ENCODE results near the gene DGKQ. TPM values are rescaled to one million over a fixed set of nuclear protein-coding genes. Genes with fewer than 3 reads are reported as not detected.

The DGKQ gene
- total and polyA plus RNA-seq, 4 experiments from 2014 or later: 1.9 to 29.6 (median 18.2) TPM

DNA sequence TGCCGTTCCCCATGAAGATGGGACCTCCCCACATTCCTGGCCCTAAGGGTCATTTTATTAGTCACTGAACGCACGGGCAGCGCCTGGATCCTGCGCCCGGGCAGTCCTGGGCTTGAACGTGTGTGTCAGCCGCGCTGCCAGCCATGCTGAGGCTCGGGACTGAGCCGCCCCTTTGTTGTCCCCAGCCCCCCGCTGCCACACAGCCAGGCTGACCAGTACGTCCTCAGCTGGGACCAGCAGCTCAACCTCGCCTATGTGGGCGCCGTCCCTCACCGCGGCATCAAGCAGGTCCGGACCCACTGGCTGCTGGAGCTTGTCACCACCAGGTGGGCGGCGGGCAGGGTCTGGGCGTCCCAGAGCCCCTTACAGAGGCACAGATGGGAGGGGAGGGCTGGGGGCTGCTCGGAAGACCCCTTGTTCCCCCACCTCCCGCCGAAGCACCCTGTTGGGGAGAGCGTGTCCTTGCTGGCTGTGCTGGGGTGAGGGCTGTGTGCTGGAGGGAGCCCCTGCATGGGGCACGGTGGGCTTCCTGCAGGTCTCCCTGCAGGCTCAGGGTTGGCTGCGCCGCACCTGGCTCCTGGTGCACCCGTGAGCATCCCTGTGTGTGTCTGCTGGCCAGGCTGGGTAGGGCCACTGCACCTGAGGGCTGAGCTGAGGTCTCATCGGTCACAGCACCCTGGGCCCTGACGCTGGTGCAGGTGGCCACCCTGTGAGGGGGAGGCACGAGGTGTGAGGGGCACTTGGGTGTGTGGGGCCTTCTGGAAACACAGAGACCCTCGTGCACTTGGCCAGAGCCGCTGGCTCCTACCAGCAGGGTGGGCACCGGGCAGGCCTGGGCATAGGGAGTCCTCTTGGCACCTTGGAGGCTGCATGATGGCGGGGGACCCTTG lies 14.5 kb upstream of the DGKQ start:
- H3K27ac Mint-ChIP-seq: peak overlapping the region in 5 of 7 donors; percentile 37 to 87 (median 57)
- H3K4me1 ChIP-seq (ENCODE audit: insufficient read depth, low read length): peaks cover 34% of the 10 kb centered on the region
- intact Hi-C loops (cut with micrococcal nuclease): loop anchor here (1.0 to 2.0 kb wide), 3 partner anchors 23 to 245 kb away; partner anchors contain the start of genes FGFRL1, GAK and TMEM175
- no peak for DNase-seq
- H3K27me3 Mint-ChIP-seq: no peaks in the 10 kb centered on the region
- H3K27ac ChIP-seq (ENCODE audit: low read depth, low read length): peak overlapping the region; percentile 60
- POLR2A ChIA-PET (ENCODE audit: partially characterized antibody): interaction anchor here (0.7 to 2.7 kb wide), 10 partner anchors 15 to 261 kb away, joined by 3 to 19 read pairs (median 4); partner anchors contain the start of genes CTBP1, DGKQ, GAK and TMEM175
- H3K36me3 Mint-ChIP-seq: peaks cover 0 to 2% of the 10 kb centered on the region in 2 donors
- CTCF ChIA-PET (ENCODE audit: partially characterized antibody): interaction anchor here (1.1 to 2.4 kb wide), 3 partner anchors 13 to 246 kb away, joined by 3 to 29 read pairs (median 4); partner anchors contain the start of genes GAK and TMEM175
- peak overlapping the region; percentile 69 to 87 (median 80) for H3K4me3 Mint-ChIP-seq
- peak overlapping the region in 1 of 2 donors; percentile 83 for H3K4me3 ChIP-seq (ENCODE audit: low read length in 2 of 2)
- peaks cover 7 to 35% (median 15%) of the 10 kb centered on the region in 4 donors for H3K4me1 Mint-ChIP-seq
- no peaks in the 10 kb centered on the region for H3K9me3 Mint-ChIP-seq
- no peaks in the 10 kb centered on the region for H3K9me3 ChIP-seq (ENCODE audit: control insufficient read depth in 1 of 2, low read length in 2 of 2)
- H3K36me3 ChIP-seq (ENCODE audit: insufficient read depth, low read length): no peaks in the 10 kb centered on the region
- H3K27me3 ChIP-seq (ENCODE audit: insufficient read depth, low read length): no peaks in the 10 kb centered on the region

DNA sequence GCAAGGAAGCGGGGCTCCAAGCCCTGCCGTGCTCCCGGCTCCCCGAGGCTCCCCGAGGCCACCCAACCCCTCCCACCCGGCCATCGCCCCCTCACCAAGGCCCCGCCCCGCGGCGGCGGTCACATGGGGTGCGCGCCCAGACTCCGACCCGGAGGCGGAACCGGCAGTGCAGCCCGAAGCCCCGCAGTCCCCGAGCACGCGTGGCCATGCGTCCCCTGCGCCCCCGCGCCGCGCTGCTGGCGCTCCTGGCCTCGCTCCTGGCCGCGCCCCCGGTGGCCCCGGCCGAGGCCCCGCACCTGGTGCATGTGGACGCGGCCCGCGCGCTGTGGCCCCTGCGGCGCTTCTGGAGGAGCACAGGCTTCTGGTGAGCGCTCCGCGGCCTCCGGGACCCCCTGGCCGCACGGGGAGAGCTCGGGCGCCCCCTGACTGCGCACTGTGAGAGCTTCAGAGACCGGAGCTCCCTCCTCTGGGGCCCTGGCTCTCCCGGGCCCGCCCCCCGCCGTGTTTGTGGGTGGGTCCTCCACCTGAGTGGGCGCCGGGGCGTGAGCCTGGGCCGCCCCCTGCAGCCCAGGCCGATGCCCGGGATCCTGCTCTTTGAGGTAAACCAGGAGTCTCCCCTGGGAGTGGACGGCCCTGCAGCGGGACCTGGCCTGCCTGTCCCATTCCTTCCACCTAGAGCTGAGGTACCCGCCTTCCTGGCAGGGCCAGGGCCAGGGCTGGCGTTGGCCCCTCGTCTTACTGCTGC lies 13.7 kb upstream of the DGKQ start, which contains the start of gene IDUA:
Gene IDUA (plus strand): TSS at position 166 of the 745 bp plus-strand sequence. CDS start 41 bp downstream, at position 207.
- no peaks in the 10 kb centered on the region for H3K27me3 Mint-ChIP-seq
- Histone ChIP-seq H3K27me3 (ENCODE audit: insufficient read depth, low read length) (no peaks in the 10 kb centered on the region), H3K4me1 (ENCODE audit: insufficient read depth, low read length) (peaks cover 34% of the 10 kb centered on the region), H3K27ac (ENCODE audit: low read depth, low read length) (peak within 1 kb of the TSS; percentile 60), H3K9me3 (ENCODE audit: control insufficient read depth in 1 of 2, low read length in 2 of 2) (no peaks in the 10 kb centered on the region), H3K4me3 (ENCODE audit: low read length in 2 of 2) (peak within 1 kb of the TSS; percentile 76 to 83), H3K36me3 (ENCODE audit: insufficient read depth, low read length) (no peaks in the 10 kb centered on the region)
- intact Hi-C loops (cut with micrococcal nuclease): loop anchor here (1.0 to 2.0 kb wide), 4 partner anchors 14 to 244 kb away; partner anchors contain the start of genes DGKQ, FGFRL1, GAK and TMEM175
- CTCF ChIA-PET (ENCODE audit: partially characterized antibody): interaction anchor here (1.1 to 2.4 kb wide), 3 partner anchors 13 to 245 kb away, joined by 3 to 29 read pairs (median 4); partner anchors contain the start of genes GAK and TMEM175
- no peaks in the 10 kb centered on the region for H3K9me3 Mint-ChIP-seq
- POLR2A ChIA-PET (ENCODE audit: partially characterized antibody): interaction anchor here (0.6 to 2.7 kb wide), 11 partner anchors 14 to 262 kb away, joined by 3 to 19 read pairs (median 4); partner anchors contain the start of genes CTBP1, DGKQ, GAK and TMEM175
- peaks cover 0 to 2% of the 10 kb centered on the region in 2 donors for H3K36me3 Mint-ChIP-seq
- H3K27ac Mint-ChIP-seq: peak within 1 kb of the TSS; percentile 40 to 92 (median 83)
- DNase-seq: peak; percentile 79 to 84 (median 82)
- peaks cover 8 to 35% (median 15%) of the 10 kb centered on the region in 4 donors for H3K4me1 Mint-ChIP-seq
- H3K4me3 Mint-ChIP-seq: peak within 1 kb of the TSS; percentile 88 to 95 (median 90)

DNA sequence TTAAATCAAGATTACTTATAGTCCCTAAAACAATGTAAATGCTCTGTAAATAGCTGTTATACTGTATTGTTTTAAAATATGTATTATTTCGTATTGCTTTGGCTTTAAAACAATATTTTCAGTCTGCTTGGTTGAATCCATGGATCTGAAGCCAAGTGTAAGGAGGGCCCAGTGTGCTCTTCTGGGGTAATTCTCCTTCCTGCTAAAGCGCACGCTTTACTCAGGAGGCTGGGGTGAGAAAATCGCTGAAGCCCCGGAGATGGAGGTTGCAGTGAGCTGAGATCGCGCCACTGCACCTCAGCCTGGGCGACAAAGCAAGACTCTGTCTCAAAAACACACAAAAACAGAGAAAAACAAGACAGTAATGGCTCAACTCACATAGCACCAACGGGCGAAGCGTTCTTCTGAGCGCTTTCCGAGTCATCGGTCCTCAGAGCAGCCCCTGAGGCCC lies 13.1 kb upstream of the DGKQ start:
- Mint-ChIP-seq H3K4me1 (peaks cover 8 to 35% (median 15%) of the 10 kb centered on the region in 4 donors), H3K27me3 (no peaks in the 10 kb centered on the region), H3K9me3 (no peaks in the 10 kb centered on the region), H3K27ac (peak overlapping the region; percentile 40 to 92 (median 83)), H3K4me3 (peak overlapping the region; percentile 88 to 95 (median 90)), H3K36me3 (peaks cover 0 to 2% of the 10 kb centered on the region in 2 donors)
- Histone ChIP-seq H3K9me3 (ENCODE audit: control insufficient read depth in 1 of 2, low read length in 2 of 2) (no peaks in the 10 kb centered on the region), H3K4me3 (ENCODE audit: low read length in 2 of 2) (peak overlapping the region; percentile 76 to 83), H3K36me3 (ENCODE audit: insufficient read depth, low read length) (no peaks in the 10 kb centered on the region), H3K27me3 (ENCODE audit: insufficient read depth, low read length) (no peaks in the 10 kb centered on the region), H3K4me1 (ENCODE audit: insufficient read depth, low read length) (peaks cover 34% of the 10 kb centered on the region), H3K27ac (ENCODE audit: low read depth, low read length) (peak overlapping the region; percentile 60)
- POLR2A ChIA-PET (ENCODE audit: partially characterized antibody): interaction anchor here (0.6 to 2.7 kb wide), 9 partner anchors 14 to 244 kb away, joined by 3 to 19 read pairs (median 5); partner anchors contain the start of genes DGKQ, GAK and TMEM175
- CTCF ChIA-PET (ENCODE audit: partially characterized antibody): interaction anchor here (1.5 to 2.4 kb wide), 2 partner anchors 12 to 245 kb away, joined by 4 to 29 read pairs; no protein-coding TSS in a partner anchor
- no peak for DNase-seq
- intact Hi-C loops (cut with micrococcal nuclease): loop anchor here (1.0 to 2.0 kb wide), 3 partner anchors 13 to 244 kb away; partner anchors contain the start of genes DGKQ and FGFRL1

GRCh38 chr4:985123-985830 lies 11.9 kb upstream of the DGKQ start:
- no peaks in the 10 kb centered on the region for H3K9me3 ChIP-seq (ENCODE audit: control insufficient read depth in 1 of 2, low read length in 2 of 2)
- Mint-ChIP-seq H3K9me3 (no peaks in the 10 kb centered on the region), H3K27ac (peak overlapping the region in 3 of 7 donors; percentile 48 to 65 (median 50)), H3K4me3 (peak overlapping the region; percentile 63 to 91 (median 75)), H3K4me1 (peaks cover 8 to 35% (median 15%) of the 10 kb centered on the region in 4 donors), H3K27me3 (no peaks in the 10 kb centered on the region), H3K36me3 (peaks cover 0 to 2% of the 10 kb centered on the region in 2 donors)
- H3K36me3 ChIP-seq (ENCODE audit: insufficient read depth, low read length): no peaks in the 10 kb centered on the region
- peak overlapping the region; percentile 8 to 34 for H3K4me3 ChIP-seq (ENCODE audit: low read length in 2 of 2)
- no peak overlapping the region for H3K27ac ChIP-seq (ENCODE audit: low read depth, low read length)
- H3K4me1 ChIP-seq (ENCODE audit: insufficient read depth, low read length): peaks cover 34% of the 10 kb centered on the region
- CTCF ChIA-PET (ENCODE audit: partially characterized antibody): no interaction called here
- intact Hi-C loops (cut with micrococcal nuclease): loop anchor here (2.0 kb wide), 1 partner anchor 740 kb away; no protein-coding TSS in a partner anchor
- no peaks in the 10 kb centered on the region for H3K27me3 ChIP-seq (ENCODE audit: insufficient read depth, low read length)
- POLR2A ChIA-PET (ENCODE audit: partially characterized antibody): interaction anchor here (2.7 kb wide), 1 partner anchor 25 kb away, joined by 19 read pairs; no protein-coding TSS in a partner anchor
- peak; percentile 54 to 66 (median 58) for DNase-seq

DNA sequence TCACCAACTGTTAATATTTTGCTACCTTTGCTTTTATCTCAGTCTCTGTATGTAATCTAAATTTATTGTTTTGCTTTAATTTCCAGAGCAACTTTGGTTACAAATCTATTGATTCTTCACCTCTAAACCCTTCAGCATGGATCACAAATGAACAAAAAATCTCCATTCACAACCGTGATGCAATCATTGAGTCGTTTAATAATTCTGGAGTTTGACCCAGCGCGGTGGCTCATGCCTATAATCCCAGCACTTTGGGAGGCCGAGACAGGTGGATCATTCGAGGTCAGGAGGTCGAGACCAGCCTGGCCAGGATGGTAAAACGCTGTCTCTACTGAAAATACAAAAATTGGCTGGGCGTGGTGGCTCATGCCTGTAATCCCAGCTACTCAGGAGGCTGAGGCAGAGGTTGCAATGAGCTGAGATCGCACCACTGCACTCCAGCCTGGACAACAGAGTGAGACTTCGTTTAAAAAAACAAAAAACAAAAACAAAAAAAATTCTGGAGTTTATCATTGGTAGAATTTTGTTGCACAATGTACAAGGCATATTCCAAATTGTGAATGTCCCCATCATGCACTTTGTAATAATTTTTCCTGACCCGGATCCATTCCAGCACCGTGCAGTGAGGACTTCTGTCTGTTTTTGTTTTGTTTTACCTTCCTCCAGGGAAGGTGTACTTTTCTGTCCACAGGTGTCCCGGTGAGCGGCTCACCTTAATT lies 11.1 kb upstream of the DGKQ start:
- no peaks in the 10 kb centered on the region for H3K9me3 Mint-ChIP-seq
- H3K4me3 Mint-ChIP-seq: peak overlapping the region; percentile 63 to 91 (median 75)
- DNase-seq: no peak
- H3K27ac Mint-ChIP-seq: peak overlapping the region in 3 of 7 donors; percentile 15 to 65 (median 50)
- peaks cover 8 to 35% (median 15%) of the 10 kb centered on the region in 4 donors for H3K4me1 Mint-ChIP-seq
- Histone ChIP-seq H3K36me3 (ENCODE audit: insufficient read depth, low read length) (no peaks in the 10 kb centered on the region), H3K4me1 (ENCODE audit: insufficient read depth, low read length) (peaks cover 34% of the 10 kb centered on the region), H3K9me3 (ENCODE audit: control insufficient read depth in 1 of 2, low read length in 2 of 2) (no peaks in the 10 kb centered on the region), H3K27ac (ENCODE audit: low read depth, low read length) (no peak overlapping the region), H3K27me3 (ENCODE audit: insufficient read depth, low read length) (no peaks in the 10 kb centered on the region), H3K4me3 (ENCODE audit: low read length in 2 of 2) (peak overlapping the region; percentile 8 to 34)
- POLR2A ChIA-PET (ENCODE audit: partially characterized antibody): no interaction called here
- intact Hi-C loops (cut with micrococcal nuclease): loop anchor here (2.0 kb wide), 1 partner anchor 740 kb away; no protein-coding TSS in a partner anchor
- H3K27me3 Mint-ChIP-seq: no peaks in the 10 kb centered on the region
- peaks cover 0 to 2% of the 10 kb centered on the region in 2 donors for H3K36me3 Mint-ChIP-seq
- CTCF ChIA-PET (ENCODE audit: partially characterized antibody): no interaction called here
